SJSA1 (cell line): ENCODE results near the gene RABGGTA. TPM values are rescaled to one million over a fixed set of nuclear protein-coding genes. Genes with fewer than 3 reads are reported as not detected.

ENCODE experiments used
- DNase-seq, 2 experiments: peaks; one replicate each; pipeline ENCODE4 v3.0.0-alpha.2; 2015 to 2020; ENCODE audit warnings: low spot score in 2 of 2, low read depth in 1 of 2
- H3K27ac ChIP-seq: fragments of 250-450 bp; sonication (Bioruptor Pico); 2 replicates; pipeline ENCODE4 v1.5.1; 2020; ENCODE audit warnings: mild to moderate bottlenecking, moderate library complexity
- H3K27me3 ChIP-seq: fragments of 250-450 bp; sonication (Bioruptor Pico); replicated peaks from 2 replicates; pipeline ENCODE4 v1.5.1; 2020; ENCODE audit warnings: mild to moderate bottlenecking, moderate library complexity
- H3K36me3 ChIP-seq: fragments of 250-450 bp; sonication (Bioruptor Pico); 2 replicates; pipeline ENCODE4 v1.5.1; 2020; ENCODE audit warnings: mild to moderate bottlenecking
- H3K4me1 ChIP-seq: fragments of 250-450 bp; sonication (Bioruptor Pico); replicated peaks from 2 replicates; pipeline ENCODE4 v1.6.1; 2021; ENCODE audit warnings: mild to moderate bottlenecking
- H3K4me3 ChIP-seq: fragments of 250-450 bp; sonication (Bioruptor Pico); 2 replicates; pipeline ENCODE4 v1.5.1; 2020; ENCODE audit warnings: mild to moderate bottlenecking
- H3K9me3 ChIP-seq: fragments of 250-450 bp; sonication (Bioruptor Pico); replicated peaks from 2 replicates; pipeline ENCODE4 v1.5.1; 2020; ENCODE audit warnings: mild to moderate bottlenecking
- total RNA-seq: library from RNA; depleted of rRNA; stranded (reverse); fragments of >200 nt; shearing (Covaris generic); gene quantifications from 2 replicates; pipeline ENCODE4 v1.2.3, GENCODE V29; 2014; rRNA removed

The RABGGTA gene
- total RNA-seq, result 18.0 and 30.4 TPM in 2 replicates

DNA sequence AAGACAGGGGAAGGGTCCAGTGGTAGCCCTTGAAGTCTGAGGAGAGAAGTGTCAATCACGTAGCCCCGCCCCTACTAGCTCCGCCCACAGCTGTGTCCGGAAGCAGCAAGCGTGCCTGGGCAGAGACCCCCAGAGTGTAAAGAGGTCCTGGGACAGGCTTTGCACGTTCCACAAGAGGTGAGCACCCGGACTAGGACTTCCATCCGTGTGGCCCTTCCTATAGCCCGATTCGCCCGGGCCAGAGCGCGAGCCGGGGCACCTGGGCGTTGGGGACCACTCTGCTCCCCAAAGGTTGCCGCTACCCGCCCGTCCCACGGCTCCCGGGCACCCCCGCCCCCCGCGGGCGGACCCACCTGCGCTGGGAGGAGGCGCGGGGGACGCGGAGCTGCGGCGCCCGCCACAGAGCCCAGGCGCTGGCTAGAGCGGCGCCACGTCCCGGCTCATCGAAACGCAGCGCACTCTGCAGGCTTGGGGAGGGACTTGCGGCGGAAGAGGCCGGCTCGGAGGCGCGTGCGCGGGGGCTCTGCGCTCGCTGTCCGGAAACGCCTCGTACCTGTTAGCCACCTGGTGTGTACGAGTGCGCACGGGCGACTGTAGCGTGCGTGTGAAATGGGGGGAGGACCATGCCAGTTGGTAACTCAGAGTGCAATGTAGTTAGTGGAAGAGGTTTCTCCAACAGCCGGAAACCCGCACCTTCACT is at the start of gene RABGGTA:
TSS of gene RABGGTA (minus strand) at position 464 of the 700 bp plus-strand sequence. CDS start 482 bp downstream, outside the sequence.
- Histone ChIP-seq H3K27me3 (no peaks in the 10 kb centered on the region), H3K36me3 (peaks cover 3% of the 10 kb centered on the region; the same call in 1 of the 2 replicates), H3K9me3 (no peaks in the 10 kb centered on the region), H3K4me1 (peaks cover 10% of the 10 kb centered on the region), H3K4me3 (peak within 1 kb of the TSS; percentile 83), H3K27ac (peak within 1 kb of the TSS; percentile 92)
- peak; percentile 71 to 78 for DNase-seq

- DNase-seq, result peak in 1 of 2 experiments; percentile 27
- no peaks in the 10 kb centered on the region for H3K36me3 ChIP-seq
- H3K27me3 ChIP-seq, result no peaks in the 10 kb centered on the region
- H3K4me1 ChIP-seq, result peaks cover 13% of the 10 kb centered on the region
- no peak overlapping the region for H3K27ac ChIP-seq
- H3K4me3 ChIP-seq, result no peak overlapping the region
- no peaks in the 10 kb centered on the region for H3K9me3 ChIP-seq
These were observed 45.9 kb upstream of the RABGGTA start for GRCh38 chr14:24317141-24317928.

GRCh38 chr14:24316597-24316950 is 45.2 kb upstream of the RABGGTA start:
- no peak overlapping the region for H3K4me3 ChIP-seq
- peaks cover 13% of the 10 kb centered on the region for H3K4me1 ChIP-seq
- no peaks in the 10 kb centered on the region for H3K9me3 ChIP-seq
- DNase-seq, result no peak
- no peaks in the 10 kb centered on the region for H3K36me3 ChIP-seq
- no peaks in the 10 kb centered on the region for H3K27me3 ChIP-seq
- no peak overlapping the region for H3K27ac ChIP-seq

DNA sequence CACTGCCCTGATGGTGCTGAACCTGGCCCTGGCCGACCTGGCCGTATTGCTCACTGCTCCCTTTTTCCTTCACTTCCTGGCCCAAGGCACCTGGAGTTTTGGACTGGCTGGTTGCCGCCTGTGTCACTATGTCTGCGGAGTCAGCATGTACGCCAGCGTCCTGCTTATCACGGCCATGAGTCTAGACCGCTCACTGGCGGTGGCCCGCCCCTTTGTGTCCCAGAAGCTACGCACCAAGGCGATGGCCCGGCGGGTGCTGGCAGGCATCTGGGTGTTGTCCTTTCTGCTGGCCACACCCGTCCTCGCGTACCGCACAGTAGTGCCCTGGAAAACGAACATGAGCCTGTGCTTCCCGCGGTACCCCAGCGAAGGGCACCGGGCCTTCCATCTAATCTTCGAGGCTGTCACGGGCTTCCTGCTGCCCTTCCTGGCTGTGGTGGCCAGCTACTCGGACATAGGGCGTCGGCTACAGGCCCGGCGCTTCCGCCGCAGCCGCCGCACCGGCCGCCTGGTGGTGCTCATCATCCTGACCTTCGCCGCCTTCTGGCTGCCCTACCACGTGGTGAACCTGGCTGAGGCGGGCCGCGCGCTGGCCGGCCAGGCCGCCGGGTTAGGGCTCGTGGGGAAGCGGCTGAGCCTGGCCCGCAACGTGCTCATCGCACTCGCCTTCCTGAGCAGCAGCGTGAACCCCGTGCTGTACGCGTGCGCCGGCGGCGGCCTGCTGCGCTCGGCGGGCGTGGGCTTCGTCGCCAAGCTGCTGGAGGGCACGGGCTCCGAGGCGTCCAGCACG is 44.6 kb upstream of the RABGGTA start:
- H3K9me3 ChIP-seq, result no peaks in the 10 kb centered on the region
- no peak overlapping the region for H3K4me3 ChIP-seq
- no peaks in the 10 kb centered on the region for H3K36me3 ChIP-seq
- no peak overlapping the region for H3K27ac ChIP-seq
- no peak for DNase-seq
- H3K27me3 ChIP-seq, result no peaks in the 10 kb centered on the region
- H3K4me1 ChIP-seq, result peaks cover 13% of the 10 kb centered on the region

- Histone ChIP-seq H3K4me3 (no peak overlapping the region), H3K36me3 (0 out of 2 replicates have a peak, but pooled peaks cover 3% of the 10 kb centered on the region), H3K4me1 (peaks cover 13% of the 10 kb centered on the region), H3K27ac (no peak overlapping the region), H3K9me3 (no peaks in the 10 kb centered on the region), H3K27me3 (no peaks in the 10 kb centered on the region)
- no peak for DNase-seq
These were observed 43.9 kb upstream of the RABGGTA start for GRCh38 chr14:24315243-24315806.

- Histone ChIP-seq H3K27ac (no peak overlapping the region), H3K4me1 (peaks cover 13% of the 10 kb centered on the region), H3K36me3 (peaks cover 7% of the 10 kb centered on the region; the same call in 1 of the 2 replicates), H3K27me3 (no peaks in the 10 kb centered on the region), H3K9me3 (no peaks in the 10 kb centered on the region), H3K4me3 (no peak overlapping the region)
- DNase-seq, result no peak
These were observed 43.2 kb upstream of the RABGGTA start for GRCh38 chr14:24314377-24315193.

- no peak overlapping the region for H3K27ac ChIP-seq
- H3K9me3 ChIP-seq, result no peaks in the 10 kb centered on the region
- peaks cover 12% of the 10 kb centered on the region for H3K36me3 ChIP-seq
- DNase-seq, result no peak
- H3K4me3 ChIP-seq, result no peak overlapping the region
- peaks cover 13% of the 10 kb centered on the region for H3K4me1 ChIP-seq
- no peaks in the 10 kb centered on the region for H3K27me3 ChIP-seq
These were observed 42.5 kb upstream of the RABGGTA start for GRCh38 chr14:24313913-24314312.

DNA sequence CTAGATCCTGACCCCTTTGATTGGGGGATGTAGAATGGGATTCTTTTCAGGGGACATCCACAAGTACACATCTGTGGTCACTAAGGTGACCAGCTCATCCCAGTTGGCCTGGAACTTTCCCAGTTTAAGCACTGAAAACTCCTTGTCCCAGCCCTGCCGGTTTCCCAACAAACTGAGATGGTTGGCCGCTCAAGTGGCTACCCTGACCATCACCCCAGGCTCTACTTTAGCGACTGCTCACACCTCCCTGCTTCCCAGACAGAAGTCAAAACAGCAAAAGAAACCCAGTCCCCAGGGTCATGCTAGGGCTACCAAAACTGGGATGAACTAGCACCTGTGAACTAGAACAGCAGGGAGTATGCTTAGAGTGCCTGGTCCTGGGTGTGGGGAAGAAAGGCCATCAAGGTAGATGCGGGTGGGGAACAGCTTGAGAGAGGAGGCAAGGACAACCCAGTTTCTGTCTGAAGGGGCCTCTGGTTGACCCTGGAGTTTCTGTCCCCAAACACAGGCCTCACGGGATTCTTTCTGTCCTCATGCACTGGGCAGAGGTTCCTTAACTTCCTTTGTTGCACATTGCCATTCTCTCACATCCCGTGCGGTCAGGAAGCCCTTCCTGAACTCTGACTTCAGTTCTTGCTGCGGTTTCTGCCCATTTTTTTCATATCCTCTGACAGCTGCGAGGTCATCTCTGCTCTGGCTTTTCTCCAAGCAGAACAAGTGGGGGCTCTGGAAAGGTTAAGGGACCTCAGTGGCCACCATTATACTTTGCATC is 41.5 kb upstream of the RABGGTA start:
- no peak for DNase-seq
- Histone ChIP-seq H3K27me3 (no peaks in the 10 kb centered on the region), H3K36me3 (peaks cover 20% of the 10 kb centered on the region), H3K4me1 (peaks cover 13% of the 10 kb centered on the region), H3K9me3 (no peaks in the 10 kb centered on the region), H3K4me3 (no peak overlapping the region), H3K27ac (no peak overlapping the region)

GRCh38 chr14:24311837-24312615 is 40.6 kb upstream of the RABGGTA start:
- DNase-seq, result no peak
- H3K4me1 ChIP-seq, result peaks cover 7% of the 10 kb centered on the region
- H3K9me3 ChIP-seq, result no peaks in the 10 kb centered on the region
- peaks cover 20% of the 10 kb centered on the region for H3K36me3 ChIP-seq
- no peak overlapping the region for H3K4me3 ChIP-seq
- H3K27ac ChIP-seq, result no peak overlapping the region
- no peaks in the 10 kb centered on the region for H3K27me3 ChIP-seq

GRCh38 chr14:24310646-24311604 is 39.5 kb upstream of the RABGGTA start, which contains the start of gene LTB4R:
Gene LTB4R, plus strand, starts transcription at chr14:24311502. Its CDS starts 4,150 bp downstream, at chr14:24315652.
- no peaks in the 10 kb centered on the region for H3K9me3 ChIP-seq
- no peak for DNase-seq
- no peaks in the 10 kb centered on the region for H3K27me3 ChIP-seq
- no peak within 1 kb of the TSS for H3K27ac ChIP-seq
- peaks cover 25% of the 10 kb centered on the region for H3K36me3 ChIP-seq
- H3K4me1 ChIP-seq, result no peaks in the 10 kb centered on the region; the same call in 1 of the 2 replicates
- no peak within 1 kb of the TSS for H3K4me3 ChIP-seq

- DNase-seq, result no peak
- no peaks in the 10 kb centered on the region for H3K4me1 ChIP-seq
- peaks cover 31% of the 10 kb centered on the region for H3K36me3 ChIP-seq
- no peaks in the 10 kb centered on the region for H3K27me3 ChIP-seq
- H3K27ac ChIP-seq, result no peak overlapping the region
- H3K9me3 ChIP-seq, result no peaks in the 10 kb centered on the region
- H3K4me3 ChIP-seq, result no peak overlapping the region
These were observed 38.9 kb upstream of the RABGGTA start for GRCh38 chr14:24310265-24310645.
